SK-N-SH (cell line): ENCODE measurements around the gene ADISSP.

ENCODE experiments used
- EZH2phosphoT487 ChIP-seq: fragments of 200-600 bp; sonication (generic); IDR thresholded peaks from 2 replicates; pipeline ENCODE4 v1.6.1; 2017; ENCODE audit warnings: low read depth, mixed run types, mild to moderate bottlenecking, antibody characterized with exemption, moderate library complexity, borderline replicate concordance
- FOXM1 ChIP-seq: IDR thresholded peaks from 2 replicates; pipeline ENCODE4 v1.4.0; 2012; ENCODE audit warnings: low read depth, mild to moderate bottlenecking
- GATA2 ChIP-seq: sonication (generic); formaldehyde crosslinking; IDR thresholded peaks from 2 replicates; pipeline ENCODE4 v1.5.0; 2020; ENCODE audit warnings: mild to moderate bottlenecking, missing genetic modification reagents
- MAX ChIP-seq: IDR thresholded peaks from 2 replicates; pipeline ENCODE4 v1.4.0; 2012; ENCODE audit warnings: low read depth
- MEF2A ChIP-seq: IDR thresholded peaks from 2 replicates; pipeline ENCODE4 v1.4.0; 2012; ENCODE audit warnings: low read depth, borderline replicate concordance
- POLR2AphosphoS5 ChIP-seq: IDR thresholded peaks from 2 replicates; pipeline ENCODE4 v1.6.1; 2012; ENCODE audit warnings: low read depth, low read length
- RAD21 ChIP-seq: IDR thresholded peaks from 2 replicates; pipeline ENCODE4 v1.6.1; 2012; ENCODE audit warnings: mild to moderate bottlenecking, low read length
- RCOR1 ChIP-seq: fragments of 150-350 bp; IDR thresholded peaks from 2 replicates; pipeline ENCODE4 v1.6.1; 2017; ENCODE audit warnings: antibody characterized with exemption, low read length
- RXRA ChIP-seq: IDR thresholded peaks from 2 replicates; pipeline ENCODE4 v1.4.0; 2012; ENCODE audit warnings: low read depth, mild to moderate bottlenecking, borderline replicate concordance
- SMC3 ChIP-seq: IDR thresholded peaks from 2 replicates; pipeline ENCODE4 v1.6.1; 2012; ENCODE audit warnings: low read depth, low read length, improper control_type of control experiment
- TCF12 ChIP-seq: IDR thresholded peaks from 2 replicates; pipeline ENCODE4 v1.4.0; 2012
- TF ChIP-seq, protein P1 (sequence below): fragments of 200-600 bp; sonication (generic); IDR thresholded peaks from 2 replicates; pipeline ENCODE4 v1.6.1; 2017; ENCODE audit warnings: antibody characterized with exemption, mild to moderate bottlenecking, moderate library complexity
- TF ChIP-seq, protein P2 (sequence below): fragments of 150-350 bp; IDR thresholded peaks from 2 replicates; pipeline ENCODE4 v1.6.1; 2016; ENCODE audit warnings: mild to moderate bottlenecking, low read depth, low read length
- TF ChIP-seq, protein P3 (sequence below): IDR thresholded peaks from 2 replicates; pipeline ENCODE4 v1.6.1; 2012; ENCODE audit warnings: mild to moderate bottlenecking, low read depth, low read length, moderate library complexity

DNA sequence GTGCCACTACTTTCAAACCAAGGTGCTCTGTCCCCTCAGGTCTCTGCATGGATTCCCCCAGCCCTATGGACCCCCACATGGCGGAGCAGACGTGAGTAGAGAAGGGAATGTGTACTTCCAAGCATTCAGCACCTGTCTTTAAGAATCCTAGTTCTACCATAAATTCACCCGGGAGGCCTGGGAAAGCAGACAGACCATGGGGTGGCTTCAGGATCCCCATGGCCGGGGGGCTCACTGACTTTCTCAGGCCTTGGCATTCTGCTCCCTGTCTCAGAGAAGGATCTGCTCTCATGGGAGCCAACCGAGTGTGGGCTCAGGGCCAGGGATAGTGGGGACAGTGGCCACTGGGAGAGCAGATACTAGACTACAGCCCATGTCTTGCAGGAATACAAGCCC, 30.8 kb upstream of the ADISSP start:
- no peak for TF ChIP-seq GATA2 (CRISPR knock-in tag)
- no peak for TF ChIP-seq RXRA
- TF ChIP-seq, protein P1, sequence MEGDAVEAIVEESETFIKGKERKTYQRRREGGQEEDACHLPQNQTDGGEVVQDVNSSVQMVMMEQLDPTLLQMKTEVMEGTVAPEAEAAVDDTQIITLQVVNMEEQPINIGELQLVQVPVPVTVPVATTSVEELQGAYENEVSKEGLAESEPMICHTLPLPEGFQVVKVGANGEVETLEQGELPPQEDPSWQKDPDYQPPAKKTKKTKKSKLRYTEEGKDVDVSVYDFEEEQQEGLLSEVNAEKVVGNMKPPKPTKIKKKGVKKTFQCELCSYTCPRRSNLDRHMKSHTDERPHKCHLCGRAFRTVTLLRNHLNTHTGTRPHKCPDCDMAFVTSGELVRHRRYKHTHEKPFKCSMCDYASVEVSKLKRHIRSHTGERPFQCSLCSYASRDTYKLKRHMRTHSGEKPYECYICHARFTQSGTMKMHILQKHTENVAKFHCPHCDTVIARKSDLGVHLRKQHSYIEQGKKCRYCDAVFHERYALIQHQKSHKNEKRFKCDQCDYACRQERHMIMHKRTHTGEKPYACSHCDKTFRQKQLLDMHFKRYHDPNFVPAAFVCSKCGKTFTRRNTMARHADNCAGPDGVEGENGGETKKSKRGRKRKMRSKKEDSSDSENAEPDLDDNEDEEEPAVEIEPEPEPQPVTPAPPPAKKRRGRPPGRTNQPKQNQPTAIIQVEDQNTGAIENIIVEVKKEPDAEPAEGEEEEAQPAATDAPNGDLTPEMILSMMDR: no peak
- TF ChIP-seq FOXM1: no peak
- TF ChIP-seq SMC3: no peak
- no peak for TF ChIP-seq MEF2A
- no peak for TF ChIP-seq RCOR1
- no peak for TF ChIP-seq RAD21
- TF ChIP-seq, protein P2, sequence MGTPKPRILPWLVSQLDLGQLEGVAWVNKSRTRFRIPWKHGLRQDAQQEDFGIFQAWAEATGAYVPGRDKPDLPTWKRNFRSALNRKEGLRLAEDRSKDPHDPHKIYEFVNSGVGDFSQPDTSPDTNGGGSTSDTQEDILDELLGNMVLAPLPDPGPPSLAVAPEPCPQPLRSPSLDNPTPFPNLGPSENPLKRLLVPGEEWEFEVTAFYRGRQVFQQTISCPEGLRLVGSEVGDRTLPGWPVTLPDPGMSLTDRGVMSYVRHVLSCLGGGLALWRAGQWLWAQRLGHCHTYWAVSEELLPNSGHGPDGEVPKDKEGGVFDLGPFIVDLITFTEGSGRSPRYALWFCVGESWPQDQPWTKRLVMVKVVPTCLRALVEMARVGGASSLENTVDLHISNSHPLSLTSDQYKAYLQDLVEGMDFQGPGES: no peak
- TF ChIP-seq POLR2AphosphoS5: no peak
- no peak for TF ChIP-seq TCF12
- no peak for TF ChIP-seq EZH2phosphoT487
- TF ChIP-seq MAX: no peak
- TF ChIP-seq, protein P3, sequence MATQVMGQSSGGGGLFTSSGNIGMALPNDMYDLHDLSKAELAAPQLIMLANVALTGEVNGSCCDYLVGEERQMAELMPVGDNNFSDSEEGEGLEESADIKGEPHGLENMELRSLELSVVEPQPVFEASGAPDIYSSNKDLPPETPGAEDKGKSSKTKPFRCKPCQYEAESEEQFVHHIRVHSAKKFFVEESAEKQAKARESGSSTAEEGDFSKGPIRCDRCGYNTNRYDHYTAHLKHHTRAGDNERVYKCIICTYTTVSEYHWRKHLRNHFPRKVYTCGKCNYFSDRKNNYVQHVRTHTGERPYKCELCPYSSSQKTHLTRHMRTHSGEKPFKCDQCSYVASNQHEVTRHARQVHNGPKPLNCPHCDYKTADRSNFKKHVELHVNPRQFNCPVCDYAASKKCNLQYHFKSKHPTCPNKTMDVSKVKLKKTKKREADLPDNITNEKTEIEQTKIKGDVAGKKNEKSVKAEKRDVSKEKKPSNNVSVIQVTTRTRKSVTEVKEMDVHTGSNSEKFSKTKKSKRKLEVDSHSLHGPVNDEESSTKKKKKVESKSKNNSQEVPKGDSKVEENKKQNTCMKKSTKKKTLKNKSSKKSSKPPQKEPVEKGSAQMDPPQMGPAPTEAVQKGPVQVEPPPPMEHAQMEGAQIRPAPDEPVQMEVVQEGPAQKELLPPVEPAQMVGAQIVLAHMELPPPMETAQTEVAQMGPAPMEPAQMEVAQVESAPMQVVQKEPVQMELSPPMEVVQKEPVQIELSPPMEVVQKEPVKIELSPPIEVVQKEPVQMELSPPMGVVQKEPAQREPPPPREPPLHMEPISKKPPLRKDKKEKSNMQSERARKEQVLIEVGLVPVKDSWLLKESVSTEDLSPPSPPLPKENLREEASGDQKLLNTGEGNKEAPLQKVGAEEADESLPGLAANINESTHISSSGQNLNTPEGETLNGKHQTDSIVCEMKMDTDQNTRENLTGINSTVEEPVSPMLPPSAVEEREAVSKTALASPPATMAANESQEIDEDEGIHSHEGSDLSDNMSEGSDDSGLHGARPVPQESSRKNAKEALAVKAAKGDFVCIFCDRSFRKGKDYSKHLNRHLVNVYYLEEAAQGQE: no peak
